AG08396 (cell line): Measurements from ENCODE around the gene RNASE7.

ENCODE experiments used
- DNase-seq: peaks from one replicate; pipeline ENCODE4 v3.0.0; 2012; ENCODE audit warnings: low spot score, mixed read lengths

Gene RNASE7

GRCh38 chr14:21069388-21070082 lies 27.4 kb downstream of the RNASE7 start:
- peak; percentile 45 for DNase-seq

DNA sequence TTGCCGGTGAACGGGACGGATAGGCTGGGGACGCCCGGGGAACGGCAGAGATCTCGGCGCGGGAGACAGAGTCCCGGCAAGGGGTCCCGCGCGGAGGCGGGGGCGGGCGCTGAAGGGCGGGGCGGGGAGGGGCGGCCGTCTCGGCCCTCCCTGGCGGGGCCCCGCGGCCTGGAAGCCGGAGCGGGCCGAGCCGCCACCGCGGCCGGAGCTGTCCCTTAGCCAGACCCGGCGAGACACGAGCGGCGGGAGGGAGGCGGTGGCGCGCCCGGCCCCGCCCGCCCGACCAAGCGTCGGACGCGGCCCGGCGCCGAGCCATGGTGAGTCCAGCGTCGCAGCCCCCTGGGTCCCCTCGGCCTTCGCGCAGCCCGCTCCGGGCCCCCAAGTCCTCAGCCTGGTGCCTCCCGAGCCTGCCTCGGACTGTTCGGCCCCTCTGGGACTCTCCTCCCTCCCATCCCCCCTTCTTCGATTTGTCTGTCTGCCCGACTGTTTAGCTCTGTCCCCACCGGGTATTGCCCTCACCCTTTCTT lies 28.0 kb downstream of the RNASE7 start, which contains the start of gene ARHGEF40:
ARHGEF40 (plus strand) TSS at position 222 of the 527 bp plus-strand sequence; CDS start at position 315, 93 bp downstream.
- DNase-seq: peak; percentile 85

DNA sequence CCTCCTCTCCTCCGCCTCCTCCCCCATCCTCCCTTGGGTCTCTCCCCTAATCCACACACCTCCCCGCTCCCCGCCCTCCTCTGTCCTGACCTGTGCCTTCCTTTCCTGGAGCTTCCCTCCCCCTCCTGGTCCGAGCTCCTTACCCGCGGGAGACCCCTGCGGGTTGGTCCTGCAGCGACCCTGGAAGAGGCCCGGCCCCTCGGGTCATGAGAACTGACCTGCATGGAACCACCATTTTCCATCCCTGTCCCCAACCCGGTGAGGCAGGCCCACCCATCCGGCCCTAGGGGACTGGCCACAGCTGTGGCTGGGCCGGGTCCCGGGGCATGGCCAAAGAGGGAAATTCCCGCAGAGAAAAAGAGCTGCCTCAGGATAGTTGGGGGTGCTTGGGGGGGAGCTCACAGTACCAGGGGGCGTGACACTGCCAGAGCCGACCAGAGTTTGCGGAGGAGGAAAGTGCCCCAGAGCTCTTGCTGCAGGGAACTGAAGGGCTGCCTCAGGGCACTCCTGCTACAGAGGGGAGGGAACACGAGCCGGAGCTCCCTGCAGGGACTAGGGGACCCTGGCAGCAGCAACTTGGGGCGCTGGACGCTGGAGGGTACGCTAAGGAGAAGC lies 28.6 kb downstream of the RNASE7 start:
- DNase-seq: peak; percentile 64

GRCh38 chr14:21071225-21072030 lies 29.3 kb downstream of the RNASE7 start:
- peak; percentile 93 for DNase-seq

DNA sequence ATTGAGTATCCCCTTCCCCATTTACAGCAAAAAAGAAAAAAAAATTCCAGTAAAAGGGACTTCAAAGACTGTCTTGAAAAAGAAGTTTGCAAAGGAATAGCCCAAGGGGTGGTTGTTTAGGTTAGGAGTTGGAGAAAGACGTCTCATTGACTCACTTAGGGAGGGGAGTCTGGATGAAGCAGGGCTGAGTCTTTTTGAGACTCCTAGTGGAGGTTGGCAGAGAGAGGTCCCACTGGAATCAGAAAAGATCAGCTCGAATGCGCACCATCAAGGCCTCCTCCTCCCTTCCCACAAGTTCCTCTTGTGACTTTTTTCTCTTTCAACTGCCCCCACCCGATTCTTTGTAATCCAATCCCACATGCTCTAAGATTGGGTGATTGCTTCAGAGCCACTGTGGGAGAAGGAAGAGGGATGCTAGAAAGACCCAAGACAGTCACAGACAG lies 29.9 kb downstream of the RNASE7 start:
- peak; percentile 82 for DNase-seq

GRCh38 chr14:21072781-21073339 lies 30.7 kb downstream of the RNASE7 start:
- DNase-seq: peak; percentile 11

DNA sequence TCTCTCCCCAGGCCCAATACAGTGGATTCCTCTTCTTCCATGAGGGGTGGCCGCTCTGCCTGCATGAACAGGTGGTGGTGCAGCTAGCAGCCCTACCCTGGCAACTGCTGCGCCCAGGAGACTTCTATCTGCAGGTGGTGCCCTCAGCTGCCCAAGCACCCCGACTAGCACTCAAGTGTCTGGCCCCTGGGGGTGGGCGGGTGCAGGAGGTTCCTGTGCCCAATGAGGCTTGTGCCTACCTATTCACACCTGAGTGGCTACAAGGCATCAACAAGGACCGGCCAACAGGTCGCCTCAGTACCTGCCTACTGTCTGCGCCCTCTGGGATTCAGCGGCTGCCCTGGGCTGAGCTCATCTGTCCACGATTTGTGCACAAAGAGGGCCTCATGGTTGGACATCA lies 31.8 kb downstream of the RNASE7 start:
- no peak for DNase-seq

DNA sequence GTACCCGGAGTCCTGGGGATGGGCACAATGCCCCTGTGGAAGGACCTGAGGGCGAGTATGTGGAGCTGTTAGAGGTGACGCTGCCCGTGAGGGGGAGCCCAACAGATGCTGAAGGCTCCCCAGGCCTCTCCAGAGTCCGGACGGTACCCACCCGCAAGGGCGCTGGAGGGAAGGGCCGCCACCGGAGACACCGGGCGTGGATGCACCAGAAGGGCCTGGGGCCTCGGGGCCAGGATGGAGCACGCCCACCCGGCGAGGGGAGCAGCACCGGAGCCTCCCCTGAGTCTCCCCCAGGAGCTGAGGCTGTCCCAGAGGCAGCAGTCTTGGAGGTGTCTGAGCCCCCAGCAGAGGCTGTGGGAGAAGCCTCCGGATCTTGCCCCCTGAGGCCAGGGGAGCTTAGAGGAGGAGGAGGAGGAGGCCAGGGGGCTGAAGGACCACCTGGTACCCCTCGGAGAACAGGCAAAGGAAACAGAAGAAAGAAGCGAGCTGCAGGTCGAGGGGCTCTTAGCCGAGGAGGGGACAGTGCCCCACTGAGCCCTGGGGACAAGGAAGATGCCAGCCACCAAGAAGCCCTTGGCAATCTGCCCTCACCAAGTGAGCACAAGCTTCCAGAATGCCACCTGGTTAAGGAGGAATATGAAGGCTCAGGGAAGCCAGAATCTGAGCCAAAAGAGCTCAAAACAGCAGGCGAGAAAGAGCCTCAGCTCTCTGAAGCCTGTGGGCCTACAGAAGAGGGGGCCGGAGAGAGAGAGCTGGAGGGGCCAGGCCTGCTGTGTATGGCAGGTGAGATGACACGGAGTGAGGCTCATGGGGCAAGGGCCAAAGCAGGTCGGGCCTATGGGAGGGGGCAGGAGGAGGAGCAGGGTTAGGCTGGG lies 32.5 kb downstream of the RNASE7 start:
- DNase-seq: no peak

- DNase-seq: no peak
Observed at GRCh38 chr14:21075719-21076437, 33.7 kb downstream of the RNASE7 start.

DNA sequence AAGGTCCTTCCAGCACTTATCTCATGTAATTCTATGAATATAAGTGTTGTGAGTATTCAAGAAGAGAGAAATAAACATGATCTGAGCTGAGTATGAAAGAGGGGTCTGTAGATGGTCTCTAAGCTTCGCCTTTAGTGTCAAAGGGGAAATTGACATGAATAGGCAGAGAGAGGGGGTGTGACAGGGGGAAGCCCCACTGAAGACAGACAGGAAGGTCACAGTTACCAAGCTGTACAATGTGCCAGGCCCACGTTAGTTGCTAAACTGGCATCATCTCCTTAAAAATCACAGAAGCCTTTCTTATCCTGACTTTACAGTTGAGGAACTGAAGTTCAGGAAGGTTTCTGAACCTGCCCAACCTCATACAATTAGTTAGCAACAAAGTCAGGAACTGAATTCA lies 35.5 kb downstream of the RNASE7 start:
- DNase-seq: no peak

- DNase-seq: no peak
Observed at GRCh38 chr14:21078287-21078686, 36.1 kb downstream of the RNASE7 start.

- DNase-seq: no peak
Observed at GRCh38 chr14:21078726-21079125, 36.6 kb downstream of the RNASE7 start.

DNA sequence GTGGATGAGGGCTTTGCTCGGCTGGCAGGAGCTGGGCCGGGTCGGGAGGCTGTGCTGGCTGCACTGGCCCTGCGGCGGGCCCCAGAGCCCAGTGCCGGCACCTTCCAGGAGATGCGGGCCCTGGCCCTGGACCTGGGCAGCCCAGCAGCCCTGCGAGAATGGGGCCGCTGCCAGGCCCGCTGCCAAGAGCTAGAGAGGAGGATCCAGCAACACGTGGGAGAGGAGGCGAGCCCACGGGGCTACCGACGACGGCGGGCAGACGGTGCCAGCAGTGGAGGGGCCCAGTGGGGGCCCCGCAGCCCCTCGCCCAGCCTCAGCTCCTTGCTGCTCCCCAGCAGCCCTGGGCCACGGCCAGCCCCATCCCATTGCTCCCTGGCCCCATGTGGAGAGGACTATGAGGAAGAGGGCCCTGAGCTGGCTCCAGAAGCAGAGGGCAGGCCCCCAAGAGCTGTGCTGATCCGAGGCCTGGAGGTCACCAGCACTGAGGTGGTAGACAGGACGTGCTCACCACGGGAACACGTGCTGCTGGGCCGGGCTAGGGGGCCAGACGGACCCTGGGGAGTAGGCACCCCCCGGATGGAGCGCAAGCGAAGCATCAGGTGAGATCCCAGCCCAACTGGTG lies 39.5 kb downstream of the RNASE7 start:
- no peak for DNase-seq

DNA sequence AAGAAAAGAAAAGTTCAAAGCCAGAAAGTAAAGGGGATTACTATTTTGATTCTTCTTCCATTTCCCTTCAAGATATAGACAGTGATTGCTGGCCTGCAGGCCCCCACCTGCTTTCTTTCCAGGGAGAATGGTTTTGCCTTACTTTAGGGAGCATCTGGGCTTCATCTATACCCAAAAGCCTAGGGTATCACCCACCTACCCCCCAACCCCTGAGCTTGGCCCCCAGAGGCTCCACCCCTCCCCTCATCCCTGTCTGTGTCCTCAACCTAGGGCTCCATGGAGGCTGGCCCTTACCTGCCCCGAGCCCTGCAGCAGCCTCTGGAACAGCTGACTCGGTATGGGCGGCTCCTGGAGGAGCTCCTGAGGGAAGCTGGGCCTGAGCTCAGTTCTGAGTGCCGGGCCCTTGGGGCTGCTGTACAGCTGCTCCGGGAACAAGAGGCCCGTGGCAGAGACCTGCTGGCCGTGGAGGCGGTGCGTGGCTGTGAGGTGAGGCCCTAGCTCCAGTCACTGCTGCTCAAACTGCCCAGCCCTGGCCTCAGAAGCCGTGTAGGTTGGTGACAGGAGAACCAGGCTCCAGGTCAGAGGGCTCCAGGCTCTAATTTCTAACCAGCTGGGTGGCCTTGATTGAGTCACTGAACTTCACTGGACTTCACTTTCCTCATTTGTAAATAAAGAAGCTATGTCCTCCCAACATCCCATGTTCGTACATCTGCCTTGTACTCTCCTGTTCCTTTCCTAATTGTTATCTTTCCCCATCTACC lies 41.6 kb downstream of the RNASE7 start:
- DNase-seq: no peak

GRCh38 chr14:21084396-21084795 lies 42.2 kb downstream of the RNASE7 start:
- no peak for DNase-seq

DNA sequence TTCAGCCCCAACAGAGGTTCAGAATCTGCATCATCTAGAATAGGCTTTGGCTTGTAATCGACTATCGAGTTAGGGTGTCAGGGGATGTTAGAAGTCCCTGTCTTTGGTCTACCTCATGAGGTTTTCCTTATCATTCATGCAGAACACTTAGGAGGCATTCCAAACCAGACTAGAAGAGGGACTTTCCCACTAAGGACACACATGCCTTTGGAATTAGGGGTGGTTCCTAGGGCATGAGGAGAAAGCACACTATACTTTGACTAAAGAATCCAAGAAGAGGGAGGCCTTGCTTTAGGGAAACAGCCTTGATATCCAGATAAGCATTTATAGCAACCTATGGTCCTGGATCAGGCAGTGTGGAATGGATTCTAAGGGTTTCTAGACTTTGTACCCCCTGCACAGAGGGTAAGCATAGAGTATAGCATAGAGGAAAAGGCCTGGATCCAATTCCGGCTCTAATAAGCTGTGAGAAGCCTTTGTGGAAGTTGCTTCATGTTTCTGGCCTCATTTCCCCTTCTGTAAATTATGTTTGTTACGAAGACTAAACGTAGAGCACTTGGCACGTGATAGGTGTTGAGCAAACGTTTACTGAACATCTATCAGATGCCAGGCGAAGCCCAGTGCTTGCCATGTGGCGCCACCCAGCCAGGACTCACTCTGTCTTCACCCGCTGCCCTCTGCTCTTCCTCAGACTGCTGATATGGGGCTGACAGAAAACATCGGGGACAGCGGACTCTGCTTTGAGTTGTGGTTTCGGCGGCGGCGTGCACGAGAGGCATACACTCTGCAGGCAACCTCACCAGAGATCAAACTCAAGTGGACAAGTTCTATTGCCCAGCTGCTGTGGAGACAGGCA lies 43.1 kb downstream of the RNASE7 start:
- DNase-seq: peak; percentile 85

DNA sequence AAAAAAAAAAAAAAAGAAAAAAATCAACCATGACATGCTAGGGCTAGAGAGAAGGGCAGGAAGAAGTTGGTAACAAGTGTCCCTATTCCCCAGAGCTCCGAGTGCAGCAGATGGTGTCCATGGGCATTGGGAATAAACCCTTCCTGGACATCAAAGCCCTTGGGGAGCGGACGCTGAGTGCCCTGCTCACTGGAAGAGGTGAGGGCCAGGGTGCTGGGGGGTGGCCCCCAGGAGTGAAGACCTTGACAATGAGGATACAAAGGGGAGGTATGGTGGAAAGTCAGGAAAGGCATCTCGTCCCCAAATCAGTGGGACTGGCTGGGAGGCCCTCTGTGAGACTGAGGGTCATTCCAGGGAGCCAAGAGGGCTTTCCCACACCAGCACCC lies 44.7 kb downstream of the RNASE7 start:
- DNase-seq: no peak
